ENCODE data around the gene SIGLEC1.

DNA sequence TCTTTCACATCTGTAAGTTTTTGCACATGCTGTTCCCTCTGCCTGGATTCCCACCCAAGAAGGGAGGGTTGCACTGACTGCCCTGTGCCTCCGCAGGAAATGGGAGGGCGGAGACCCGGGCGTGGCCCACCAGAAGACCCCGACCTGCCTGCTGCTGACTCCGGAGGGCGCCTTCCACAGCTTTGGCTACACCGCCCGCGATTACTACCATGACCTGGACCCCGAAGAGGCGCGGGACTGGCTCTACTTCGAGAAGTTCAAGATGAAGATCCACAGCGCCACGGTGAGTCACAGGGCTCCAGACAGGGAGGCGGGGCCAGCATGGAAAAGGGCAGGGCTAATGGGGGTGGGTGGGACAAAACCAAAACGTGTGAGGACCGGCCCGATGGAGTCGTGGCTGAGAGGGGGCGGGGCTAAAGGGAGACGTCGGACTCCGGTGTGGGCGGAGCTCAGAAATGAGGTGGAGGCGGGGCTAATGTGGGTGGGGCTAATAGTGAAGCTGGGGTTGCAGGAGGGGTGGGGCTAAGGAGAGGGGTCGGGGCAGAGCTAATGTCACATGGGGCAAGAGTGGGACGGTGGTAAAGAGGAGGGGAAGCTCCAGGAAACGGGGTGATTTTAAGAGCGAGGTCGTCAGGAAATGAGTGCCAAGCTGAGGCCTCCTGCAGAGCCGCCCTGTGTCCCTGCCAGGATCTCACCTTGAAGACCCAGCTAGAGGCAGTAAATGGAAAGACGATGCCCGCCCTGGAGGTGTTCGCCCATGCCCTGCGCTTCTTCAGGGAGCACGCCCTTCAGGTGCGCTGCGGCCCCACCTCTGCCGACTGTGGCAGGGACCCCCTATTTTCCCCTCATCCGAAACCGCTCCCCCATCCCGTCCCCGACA, 32.6 kb upstream of the SIGLEC1 start:
- TF ChIP-seq, protein P1, sequence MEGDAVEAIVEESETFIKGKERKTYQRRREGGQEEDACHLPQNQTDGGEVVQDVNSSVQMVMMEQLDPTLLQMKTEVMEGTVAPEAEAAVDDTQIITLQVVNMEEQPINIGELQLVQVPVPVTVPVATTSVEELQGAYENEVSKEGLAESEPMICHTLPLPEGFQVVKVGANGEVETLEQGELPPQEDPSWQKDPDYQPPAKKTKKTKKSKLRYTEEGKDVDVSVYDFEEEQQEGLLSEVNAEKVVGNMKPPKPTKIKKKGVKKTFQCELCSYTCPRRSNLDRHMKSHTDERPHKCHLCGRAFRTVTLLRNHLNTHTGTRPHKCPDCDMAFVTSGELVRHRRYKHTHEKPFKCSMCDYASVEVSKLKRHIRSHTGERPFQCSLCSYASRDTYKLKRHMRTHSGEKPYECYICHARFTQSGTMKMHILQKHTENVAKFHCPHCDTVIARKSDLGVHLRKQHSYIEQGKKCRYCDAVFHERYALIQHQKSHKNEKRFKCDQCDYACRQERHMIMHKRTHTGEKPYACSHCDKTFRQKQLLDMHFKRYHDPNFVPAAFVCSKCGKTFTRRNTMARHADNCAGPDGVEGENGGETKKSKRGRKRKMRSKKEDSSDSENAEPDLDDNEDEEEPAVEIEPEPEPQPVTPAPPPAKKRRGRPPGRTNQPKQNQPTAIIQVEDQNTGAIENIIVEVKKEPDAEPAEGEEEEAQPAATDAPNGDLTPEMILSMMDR (conservative IDR thresholded peaks at IDR 0.05; ENCODE audit: low read depth in 2 of 2): peak in 1 of 2 experiments; percentile 26; a peak in 1 of 4 replicates
- TF ChIP-seq, protein P2, sequence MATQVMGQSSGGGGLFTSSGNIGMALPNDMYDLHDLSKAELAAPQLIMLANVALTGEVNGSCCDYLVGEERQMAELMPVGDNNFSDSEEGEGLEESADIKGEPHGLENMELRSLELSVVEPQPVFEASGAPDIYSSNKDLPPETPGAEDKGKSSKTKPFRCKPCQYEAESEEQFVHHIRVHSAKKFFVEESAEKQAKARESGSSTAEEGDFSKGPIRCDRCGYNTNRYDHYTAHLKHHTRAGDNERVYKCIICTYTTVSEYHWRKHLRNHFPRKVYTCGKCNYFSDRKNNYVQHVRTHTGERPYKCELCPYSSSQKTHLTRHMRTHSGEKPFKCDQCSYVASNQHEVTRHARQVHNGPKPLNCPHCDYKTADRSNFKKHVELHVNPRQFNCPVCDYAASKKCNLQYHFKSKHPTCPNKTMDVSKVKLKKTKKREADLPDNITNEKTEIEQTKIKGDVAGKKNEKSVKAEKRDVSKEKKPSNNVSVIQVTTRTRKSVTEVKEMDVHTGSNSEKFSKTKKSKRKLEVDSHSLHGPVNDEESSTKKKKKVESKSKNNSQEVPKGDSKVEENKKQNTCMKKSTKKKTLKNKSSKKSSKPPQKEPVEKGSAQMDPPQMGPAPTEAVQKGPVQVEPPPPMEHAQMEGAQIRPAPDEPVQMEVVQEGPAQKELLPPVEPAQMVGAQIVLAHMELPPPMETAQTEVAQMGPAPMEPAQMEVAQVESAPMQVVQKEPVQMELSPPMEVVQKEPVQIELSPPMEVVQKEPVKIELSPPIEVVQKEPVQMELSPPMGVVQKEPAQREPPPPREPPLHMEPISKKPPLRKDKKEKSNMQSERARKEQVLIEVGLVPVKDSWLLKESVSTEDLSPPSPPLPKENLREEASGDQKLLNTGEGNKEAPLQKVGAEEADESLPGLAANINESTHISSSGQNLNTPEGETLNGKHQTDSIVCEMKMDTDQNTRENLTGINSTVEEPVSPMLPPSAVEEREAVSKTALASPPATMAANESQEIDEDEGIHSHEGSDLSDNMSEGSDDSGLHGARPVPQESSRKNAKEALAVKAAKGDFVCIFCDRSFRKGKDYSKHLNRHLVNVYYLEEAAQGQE (IDR thresholded peaks at IDR 0.05; ENCODE audit: unreplicated experiment): no peak
- TF ChIP-seq NANOG (IDR thresholded peaks at IDR 0.05; ENCODE audit: borderline replicate concordance): no peak
- 0 out of 2 replicates have a peak, but pooled peaks have one; percentile 41 for TF ChIP-seq POLR2AphosphoS5 (IDR thresholded peaks at IDR 0.05; ENCODE audit: low read depth)
- TF ChIP-seq EZH2 (IDR thresholded peaks at IDR 0.05; ENCODE audit: low read depth, unreplicated experiment): no peak
- TF ChIP-seq STAT1 (IDR thresholded peaks at IDR 0.05; ENCODE audit: unreplicated experiment): no peak
- TF ChIP-seq EZH2phosphoT487 (IDR thresholded peaks at IDR 0.05; ENCODE audit: unreplicated experiment): no peak
- no peak for TF ChIP-seq JUNB (IDR thresholded peaks at IDR 0.05; ENCODE audit: unreplicated experiment)
- TF ChIP-seq, protein P3, sequence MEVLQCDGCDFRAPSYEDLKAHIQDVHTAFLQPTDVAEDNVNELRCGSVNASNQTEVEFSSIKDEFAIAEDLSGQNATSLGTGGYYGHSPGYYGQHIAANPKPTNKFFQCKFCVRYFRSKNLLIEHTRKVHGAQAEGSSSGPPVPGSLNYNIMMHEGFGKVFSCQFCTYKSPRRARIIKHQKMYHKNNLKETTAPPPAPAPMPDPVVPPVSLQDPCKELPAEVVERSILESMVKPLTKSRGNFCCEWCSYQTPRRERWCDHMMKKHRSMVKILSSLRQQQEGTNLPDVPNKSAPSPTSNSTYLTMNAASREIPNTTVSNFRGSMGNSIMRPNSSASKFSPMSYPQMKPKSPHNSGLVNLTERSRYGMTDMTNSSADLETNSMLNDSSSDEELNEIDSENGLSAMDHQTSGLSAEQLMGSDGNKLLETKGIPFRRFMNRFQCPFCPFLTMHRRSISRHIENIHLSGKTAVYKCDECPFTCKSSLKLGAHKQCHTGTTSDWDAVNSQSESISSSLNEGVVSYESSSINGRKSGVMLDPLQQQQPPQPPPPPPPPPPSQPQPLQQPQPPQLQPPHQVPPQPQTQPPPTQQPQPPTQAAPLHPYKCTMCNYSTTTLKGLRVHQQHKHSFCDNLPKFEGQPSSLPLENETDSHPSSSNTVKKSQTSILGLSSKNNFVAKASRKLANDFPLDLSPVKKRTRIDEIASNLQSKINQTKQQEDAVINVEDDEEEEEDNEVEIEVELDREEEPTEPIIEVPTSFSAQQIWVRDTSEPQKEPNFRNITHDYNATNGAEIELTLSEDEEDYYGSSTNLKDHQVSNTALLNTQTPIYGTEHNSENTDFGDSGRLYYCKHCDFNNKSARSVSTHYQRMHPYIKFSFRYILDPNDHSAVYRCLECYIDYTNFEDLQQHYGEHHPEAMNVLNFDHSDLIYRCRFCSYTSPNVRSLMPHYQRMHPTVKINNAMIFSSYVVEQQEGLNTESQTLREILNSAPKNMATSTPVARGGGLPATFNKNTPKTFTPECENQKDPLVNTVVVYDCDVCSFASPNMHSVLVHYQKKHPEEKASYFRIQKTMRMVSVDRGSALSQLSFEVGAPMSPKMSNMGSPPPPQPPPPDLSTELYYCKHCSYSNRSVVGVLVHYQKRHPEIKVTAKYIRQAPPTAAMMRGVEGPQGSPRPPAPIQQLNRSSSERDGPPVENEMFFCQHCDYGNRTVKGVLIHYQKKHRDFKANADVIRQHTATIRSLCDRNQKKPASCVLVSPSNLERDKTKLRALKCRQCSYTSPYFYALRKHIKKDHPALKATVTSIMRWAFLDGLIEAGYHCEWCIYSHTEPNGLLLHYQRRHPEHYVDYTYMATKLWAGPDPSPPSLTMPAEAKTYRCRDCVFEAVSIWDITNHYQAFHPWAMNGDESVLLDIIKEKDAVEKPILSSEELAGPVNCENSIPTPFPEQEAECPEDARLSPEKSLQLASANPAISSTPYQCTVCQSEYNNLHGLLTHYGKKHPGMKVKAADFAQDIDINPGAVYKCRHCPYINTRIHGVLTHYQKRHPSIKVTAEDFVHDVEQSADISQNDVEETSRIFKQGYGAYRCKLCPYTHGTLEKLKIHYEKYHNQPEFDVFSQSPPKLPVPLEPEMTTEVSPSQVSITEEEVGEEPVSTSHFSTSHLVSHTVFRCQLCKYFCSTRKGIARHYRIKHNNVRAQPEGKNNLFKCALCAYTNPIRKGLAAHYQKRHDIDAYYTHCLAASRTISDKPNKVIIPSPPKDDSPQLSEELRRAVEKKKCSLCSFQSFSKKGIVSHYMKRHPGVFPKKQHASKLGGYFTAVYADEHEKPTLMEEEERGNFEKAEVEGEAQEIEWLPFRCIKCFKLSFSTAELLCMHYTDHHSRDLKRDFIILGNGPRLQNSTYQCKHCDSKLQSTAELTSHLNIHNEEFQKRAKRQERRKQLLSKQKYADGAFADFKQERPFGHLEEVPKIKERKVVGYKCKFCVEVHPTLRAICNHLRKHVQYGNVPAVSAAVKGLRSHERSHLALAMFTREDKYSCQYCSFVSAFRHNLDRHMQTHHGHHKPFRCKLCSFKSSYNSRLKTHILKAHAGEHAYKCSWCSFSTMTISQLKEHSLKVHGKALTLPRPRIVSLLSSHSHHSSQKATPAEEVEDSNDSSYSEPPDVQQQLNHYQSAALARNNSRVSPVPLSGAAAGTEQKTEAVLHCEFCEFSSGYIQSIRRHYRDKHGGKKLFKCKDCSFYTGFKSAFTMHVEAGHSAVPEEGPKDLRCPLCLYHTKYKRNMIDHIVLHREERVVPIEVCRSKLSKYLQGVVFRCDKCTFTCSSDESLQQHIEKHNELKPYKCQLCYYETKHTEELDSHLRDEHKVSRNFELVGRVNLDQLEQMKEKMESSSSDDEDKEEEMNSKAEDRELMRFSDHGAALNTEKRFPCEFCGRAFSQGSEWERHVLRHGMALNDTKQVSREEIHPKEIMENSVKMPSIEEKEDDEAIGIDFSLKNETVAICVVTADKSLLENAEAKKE (CRISPR knock-in tag; IDR thresholded peaks at IDR 0.05): no peak
- 0 out of 2 replicates have a peak, but pooled peaks have one; percentile 13 for TF ChIP-seq CREB1 (CRISPR knock-in tag; IDR thresholded peaks at IDR 0.05; ENCODE audit: low read depth)
- TF ChIP-seq ZNF331 (CRISPR knock-in tag; IDR thresholded peaks at IDR 0.05; ENCODE audit: low read depth): no peak
- TF ChIP-seq, protein P4, sequence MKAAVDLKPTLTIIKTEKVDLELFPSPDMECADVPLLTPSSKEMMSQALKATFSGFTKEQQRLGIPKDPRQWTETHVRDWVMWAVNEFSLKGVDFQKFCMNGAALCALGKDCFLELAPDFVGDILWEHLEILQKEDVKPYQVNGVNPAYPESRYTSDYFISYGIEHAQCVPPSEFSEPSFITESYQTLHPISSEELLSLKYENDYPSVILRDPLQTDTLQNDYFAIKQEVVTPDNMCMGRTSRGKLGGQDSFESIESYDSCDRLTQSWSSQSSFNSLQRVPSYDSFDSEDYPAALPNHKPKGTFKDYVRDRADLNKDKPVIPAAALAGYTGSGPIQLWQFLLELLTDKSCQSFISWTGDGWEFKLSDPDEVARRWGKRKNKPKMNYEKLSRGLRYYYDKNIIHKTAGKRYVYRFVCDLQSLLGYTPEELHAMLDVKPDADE (IDR thresholded peaks at IDR 0.05): no peak
- no peak for TF ChIP-seq ZNF114 (CRISPR knock-in tag; IDR thresholded peaks at IDR 0.05)
